GM12891 (cell line): Measurements from ENCODE around the gene NREP.

Experiments used
- PAX5 ChIP-seq: IDR thresholded peaks from 2 replicates; pipeline ENCODE4 v1.6.1; 2011; ENCODE audit warnings: low read length, moderate library complexity, mild to moderate bottlenecking; ENCODE audit not compliant: insufficient read depth, severe bottlenecking
- POLR2A ChIP-seq: IDR thresholded peaks from 2 replicates; pipeline ENCODE4 v1.6.1; 2011; ENCODE audit warnings: low read depth, low read length, control low read depth
- POLR2AphosphoS5 ChIP-seq: IDR thresholded peaks from 2 replicates; pipeline ENCODE4 v1.6.1; 2011; ENCODE audit warnings: low read depth, low read length, control low read depth
- POU2F2 ChIP-seq: IDR thresholded peaks from 2 replicates; pipeline ENCODE4 v1.6.1; 2011; ENCODE audit warnings: low read depth, mild to moderate bottlenecking, control low read depth, low read length, moderate library complexity
- TAF1 ChIP-seq: IDR thresholded peaks from 2 replicates; pipeline ENCODE4 v1.6.1; 2011; ENCODE audit warnings: low read depth, low read length, control low read depth

DNA sequence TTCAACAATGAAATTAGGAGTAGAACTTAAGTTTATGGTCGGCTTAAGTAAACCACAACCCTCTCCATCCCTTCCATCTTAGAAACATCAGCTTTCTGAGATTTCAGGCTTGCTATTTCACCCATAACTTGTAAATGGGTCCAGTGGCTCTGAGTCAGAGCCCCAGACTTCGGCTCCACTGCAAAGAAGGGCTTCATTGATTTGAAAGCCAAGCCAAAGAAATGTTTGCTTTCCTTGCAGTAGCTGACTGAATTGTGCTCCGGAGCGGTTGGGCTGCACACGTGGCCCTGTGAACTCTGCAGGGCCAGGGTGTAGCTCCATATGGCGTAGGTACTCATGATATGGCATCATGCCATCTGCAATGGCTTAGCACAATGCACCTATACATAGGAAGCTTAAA is 57.0 kb downstream of the NREP start:
- TF ChIP-seq PAX5 (no peak), TAF1 (no peak), POLR2AphosphoS5 (no peak), POU2F2 (no peak), POLR2A (no peak)
